Measurements from ENCODE around the gene CBLC. TPM values are rescaled to one million over a fixed set of nuclear protein-coding genes. Genes with fewer than 3 reads are reported as not detected.

Gene CBLC
- total RNA-seq, 1 experiment from 2014 or later = 53.6 TPM

DNA sequence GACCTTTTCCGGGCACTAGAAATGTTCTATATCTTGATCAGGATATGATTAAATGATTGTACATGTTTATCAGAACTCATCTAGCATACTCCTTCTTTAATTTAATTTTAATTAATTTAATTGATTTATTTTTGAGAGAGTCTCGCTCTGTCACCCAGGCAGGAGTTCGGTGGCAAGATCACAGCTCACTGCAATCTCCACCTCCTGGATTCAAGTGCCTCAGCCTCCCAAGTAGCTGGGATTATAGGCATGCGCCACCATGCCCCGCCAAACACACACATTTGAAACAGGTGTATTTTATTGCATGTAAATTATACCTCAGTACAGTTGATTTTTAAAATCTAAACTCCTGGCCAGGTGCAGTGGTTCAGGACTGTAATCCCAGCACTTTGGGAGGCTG, 46.6 kb upstream of the CBLC start:
- no TSS peak for BruUV-seq (replicated peaks)
- CTCF ChIA-PET = interaction anchor here (0.6 kb wide), 1 partner anchor 10 kb away, joined by 3 read pairs; no protein-coding TSS in a partner anchor

GRCh38 chr19:44731622-44732021, 46.1 kb upstream of the CBLC start:
- intact Hi-C loops (cut with micrococcal nuclease; ENCODE audit: unreplicated experiment) = no loop called here
- Histone ChIP-seq H3F3A (ENCODE audit: insufficient read depth, low read depth) (peaks cover 25% of the 10 kb centered on the region), H3K9me3 (ENCODE audit: insufficient read depth, low read depth) (no peaks in the 10 kb centered on the region), H3K36me3 (ENCODE audit: low read depth) (no peaks in the 10 kb centered on the region), H3K4me2 (no peak overlapping the region), H3K27ac (no peak overlapping the region), H3K9me2 (ENCODE audit: insufficient read depth) (no peaks in the 10 kb centered on the region), H2AFZ (no peak overlapping the region), H3K4me1 (replicated peaks; ENCODE audit: insufficient read depth) (peaks cover 23% of the 10 kb centered on the region), H3K27me3 (ENCODE audit: insufficient read depth, low read depth) (no peaks in the 10 kb centered on the region), H3K79me2 (ENCODE audit: low read depth) (no peaks in the 10 kb centered on the region), H4K20me1 (ENCODE audit: insufficient read depth) (no peaks in the 10 kb centered on the region), H3K4me3 (no peak overlapping the region)
- BruUV-seq (replicated peaks) = no TSS peak
- CTCF ChIA-PET = interaction anchor here (0.6 kb wide), 1 partner anchor 10 kb away, joined by 3 read pairs; no protein-coding TSS in a partner anchor
- no peak for TF ChIP-seq EZH2 (IDR thresholded peaks at IDR 0.05; ENCODE audit: low read depth)
- POLR2A ChIA-PET (ENCODE audit: unreplicated experiment) = no interaction called here
- DNase-seq = no peak

More for the DNA sequence above, 46.6 kb upstream of the CBLC start:
- intact Hi-C loops (cut with micrococcal nuclease; ENCODE audit: unreplicated experiment) = no loop called here
- Histone ChIP-seq H3K4me1 (replicated peaks; ENCODE audit: insufficient read depth) (peaks cover 27% of the 10 kb centered on the region), H2AFZ (no peak overlapping the region), H3K4me3 (no peak overlapping the region), H3F3A (ENCODE audit: insufficient read depth, low read depth) (peaks cover 25% of the 10 kb centered on the region), H4K20me1 (ENCODE audit: insufficient read depth) (no peaks in the 10 kb centered on the region), H3K27ac (no peak overlapping the region), H3K4me2 (no peak overlapping the region), H3K79me2 (ENCODE audit: low read depth) (no peaks in the 10 kb centered on the region), H3K27me3 (ENCODE audit: insufficient read depth, low read depth) (no peaks in the 10 kb centered on the region), H3K9me3 (ENCODE audit: insufficient read depth, low read depth) (no peaks in the 10 kb centered on the region), H3K9me2 (ENCODE audit: insufficient read depth) (no peaks in the 10 kb centered on the region), H3K36me3 (ENCODE audit: low read depth) (no peaks in the 10 kb centered on the region)
- no peak for DNase-seq
- POLR2A ChIA-PET (ENCODE audit: unreplicated experiment) = no interaction called here
- TF ChIP-seq EZH2 (IDR thresholded peaks at IDR 0.05; ENCODE audit: low read depth) = no peak
- TF ChIP-seq, protein P1, sequence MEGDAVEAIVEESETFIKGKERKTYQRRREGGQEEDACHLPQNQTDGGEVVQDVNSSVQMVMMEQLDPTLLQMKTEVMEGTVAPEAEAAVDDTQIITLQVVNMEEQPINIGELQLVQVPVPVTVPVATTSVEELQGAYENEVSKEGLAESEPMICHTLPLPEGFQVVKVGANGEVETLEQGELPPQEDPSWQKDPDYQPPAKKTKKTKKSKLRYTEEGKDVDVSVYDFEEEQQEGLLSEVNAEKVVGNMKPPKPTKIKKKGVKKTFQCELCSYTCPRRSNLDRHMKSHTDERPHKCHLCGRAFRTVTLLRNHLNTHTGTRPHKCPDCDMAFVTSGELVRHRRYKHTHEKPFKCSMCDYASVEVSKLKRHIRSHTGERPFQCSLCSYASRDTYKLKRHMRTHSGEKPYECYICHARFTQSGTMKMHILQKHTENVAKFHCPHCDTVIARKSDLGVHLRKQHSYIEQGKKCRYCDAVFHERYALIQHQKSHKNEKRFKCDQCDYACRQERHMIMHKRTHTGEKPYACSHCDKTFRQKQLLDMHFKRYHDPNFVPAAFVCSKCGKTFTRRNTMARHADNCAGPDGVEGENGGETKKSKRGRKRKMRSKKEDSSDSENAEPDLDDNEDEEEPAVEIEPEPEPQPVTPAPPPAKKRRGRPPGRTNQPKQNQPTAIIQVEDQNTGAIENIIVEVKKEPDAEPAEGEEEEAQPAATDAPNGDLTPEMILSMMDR (conservative IDR thresholded peaks at IDR 0.05) = no peak

- Histone ChIP-seq H3K27me3 (ENCODE audit: insufficient read depth, low read depth) (no peaks in the 10 kb centered on the region), H4K20me1 (ENCODE audit: insufficient read depth) (no peaks in the 10 kb centered on the region), H3K4me2 (no peak overlapping the region), H3K4me1 (replicated peaks; ENCODE audit: insufficient read depth) (peaks cover 20% of the 10 kb centered on the region), H3K9me2 (ENCODE audit: insufficient read depth) (no peaks in the 10 kb centered on the region), H3K27ac (no peak overlapping the region), H3F3A (ENCODE audit: insufficient read depth, low read depth) (peaks cover 30% of the 10 kb centered on the region), H3K9me3 (ENCODE audit: insufficient read depth, low read depth) (no peaks in the 10 kb centered on the region), H2AFZ (no peak overlapping the region), H3K79me2 (ENCODE audit: low read depth) (no peaks in the 10 kb centered on the region), H3K4me3 (no peak overlapping the region), H3K36me3 (ENCODE audit: low read depth) (no peaks in the 10 kb centered on the region)
- no TSS peak for BruUV-seq (replicated peaks)
- no peak for DNase-seq
- TF ChIP-seq EZH2 (IDR thresholded peaks at IDR 0.05; ENCODE audit: low read depth) = no peak
- TF ChIP-seq, protein P1 (conservative IDR thresholded peaks at IDR 0.05) = no peak
- ChIA-PET POLR2A (ENCODE audit: unreplicated experiment) (interaction anchor here (0.6 kb wide), 1 partner anchor 15 kb away, joined by 22 read pairs; no protein-coding TSS in a partner anchor), CTCF (interaction anchor here (0.5 to 1.0 kb wide), 2 partner anchors 8 to 150 kb away, joined by 3 to 4 read pairs; no protein-coding TSS in a partner anchor)
- intact Hi-C loops (cut with micrococcal nuclease; ENCODE audit: unreplicated experiment) = no loop called here
Measured at GRCh38 chr19:44732235-44733014, 45.3 kb upstream of the CBLC start.

All from PC-9 (cell line).